Measurements from ENCODE around the gene IGHMBP2.
A peak's percentile ranks its signal among the peaks of the same experiment; 100 is the strongest.
"Not testable (repeated sequence)": the region's sequence is repeated elsewhere in the genome, so short reads cannot be mapped to it uniquely, and the experiment has no call there.

Gene IGHMBP2

DNA sequence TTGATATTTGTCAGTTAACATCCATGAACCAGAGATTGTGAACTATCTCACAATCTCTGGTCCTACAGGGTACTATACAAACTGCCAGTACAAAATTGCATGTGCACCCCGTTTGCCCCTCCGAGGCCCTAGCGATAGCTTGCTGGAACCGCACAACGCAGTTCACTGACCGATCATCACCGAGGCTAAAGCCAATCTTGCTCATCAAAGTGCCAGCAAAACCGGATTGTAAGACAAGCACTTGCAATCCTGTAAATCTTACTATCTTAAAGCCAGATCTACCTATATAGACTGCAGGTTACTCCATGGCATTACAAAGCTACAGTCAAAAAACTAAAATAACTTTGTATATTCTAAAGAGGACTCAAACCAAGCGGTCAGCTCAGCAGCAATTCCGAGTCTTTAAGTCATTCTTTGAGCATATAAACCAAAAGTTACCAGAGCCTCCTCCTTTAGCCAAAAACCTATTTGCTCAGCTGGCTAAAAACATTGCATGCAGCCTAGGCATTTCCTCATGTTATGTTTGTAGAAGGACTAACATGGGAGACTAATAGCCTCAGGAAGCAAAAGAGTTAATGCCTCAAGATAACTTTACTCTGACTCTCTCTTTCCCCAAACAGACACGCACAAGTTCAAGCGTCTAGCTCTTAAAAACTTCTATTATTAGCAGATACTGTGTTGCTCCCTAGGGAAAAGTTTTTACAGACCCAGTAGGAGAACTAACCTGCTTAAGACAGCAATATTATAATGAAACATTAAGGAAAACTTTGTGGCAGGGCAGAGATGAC is 31.3 kb upstream of the IGHMBP2 start:
- TF ChIP-seq, protein P1, sequence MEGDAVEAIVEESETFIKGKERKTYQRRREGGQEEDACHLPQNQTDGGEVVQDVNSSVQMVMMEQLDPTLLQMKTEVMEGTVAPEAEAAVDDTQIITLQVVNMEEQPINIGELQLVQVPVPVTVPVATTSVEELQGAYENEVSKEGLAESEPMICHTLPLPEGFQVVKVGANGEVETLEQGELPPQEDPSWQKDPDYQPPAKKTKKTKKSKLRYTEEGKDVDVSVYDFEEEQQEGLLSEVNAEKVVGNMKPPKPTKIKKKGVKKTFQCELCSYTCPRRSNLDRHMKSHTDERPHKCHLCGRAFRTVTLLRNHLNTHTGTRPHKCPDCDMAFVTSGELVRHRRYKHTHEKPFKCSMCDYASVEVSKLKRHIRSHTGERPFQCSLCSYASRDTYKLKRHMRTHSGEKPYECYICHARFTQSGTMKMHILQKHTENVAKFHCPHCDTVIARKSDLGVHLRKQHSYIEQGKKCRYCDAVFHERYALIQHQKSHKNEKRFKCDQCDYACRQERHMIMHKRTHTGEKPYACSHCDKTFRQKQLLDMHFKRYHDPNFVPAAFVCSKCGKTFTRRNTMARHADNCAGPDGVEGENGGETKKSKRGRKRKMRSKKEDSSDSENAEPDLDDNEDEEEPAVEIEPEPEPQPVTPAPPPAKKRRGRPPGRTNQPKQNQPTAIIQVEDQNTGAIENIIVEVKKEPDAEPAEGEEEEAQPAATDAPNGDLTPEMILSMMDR (conservative IDR thresholded peaks at IDR 0.05; ENCODE audit: low read depth) = no peak
- H3K27ac ChIP-seq = no peak overlapping the region
- no peak for DNase-seq (ENCODE audit: low spot score)
- ChIA-PET CTCF (no interaction called here), POLR2A (ENCODE audit: low non-redundant PET) (no interaction called here)

DNA sequence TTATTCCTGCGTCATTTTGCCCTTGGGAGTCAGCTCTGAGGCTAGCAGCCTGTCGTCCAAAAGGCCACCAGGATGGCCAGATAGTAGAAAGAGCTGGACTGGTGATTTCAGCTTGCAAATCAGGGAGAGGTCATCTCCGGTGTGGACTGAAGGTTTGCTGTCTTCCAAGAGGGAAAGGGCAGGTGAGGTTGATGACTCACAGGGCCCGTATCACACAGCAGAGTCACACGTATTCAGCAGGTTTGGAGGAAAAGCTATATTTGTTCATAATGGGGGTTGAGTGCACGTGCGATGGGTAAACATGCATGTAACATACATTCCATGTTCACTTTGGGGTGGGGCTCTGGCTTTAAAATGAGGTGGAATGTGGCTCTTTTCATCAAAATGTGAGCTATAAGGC is 25.7 kb upstream of the IGHMBP2 start:
- TF ChIP-seq, protein P1 (conservative IDR thresholded peaks at IDR 0.05; ENCODE audit: low read depth) = no peak
- no peak overlapping the region for H3K27ac ChIP-seq
- CTCF ChIA-PET = interaction anchor here (0.5 to 0.7 kb wide), 2 partner anchors 72 to 857 kb away, joined by 3 read pairs; no protein-coding TSS in a partner anchor
- POLR2A ChIA-PET (ENCODE audit: low non-redundant PET) = no interaction called here
- peak; percentile 26 for DNase-seq (ENCODE audit: low spot score)

GRCh38 chr11:68880851-68881250 is 22.8 kb upstream of the IGHMBP2 start:
- H3K27ac ChIP-seq = no peak overlapping the region
- ChIA-PET POLR2A (ENCODE audit: low non-redundant PET) (no interaction called here), CTCF (no interaction called here)
- TF ChIP-seq, protein P1 (conservative IDR thresholded peaks at IDR 0.05; ENCODE audit: low read depth) = no peak
- DNase-seq (ENCODE audit: low spot score) = no peak

- no peak for DNase-seq (ENCODE audit: low spot score)
- POLR2A ChIA-PET (ENCODE audit: low non-redundant PET) = no interaction called here
- no peak overlapping the region for H3K27ac ChIP-seq
- CTCF ChIA-PET = no interaction called here
- TF ChIP-seq, protein P1 (conservative IDR thresholded peaks at IDR 0.05; ENCODE audit: low read depth) = no peak
These were observed 22.4 kb upstream of the IGHMBP2 start for GRCh38 chr11:68881320-68881719.

- POLR2A ChIA-PET (ENCODE audit: low non-redundant PET) = no interaction called here
- H3K27ac ChIP-seq = no peak overlapping the region
- TF ChIP-seq, protein P1 (conservative IDR thresholded peaks at IDR 0.05; ENCODE audit: low read depth) = no peak
- CTCF ChIA-PET = no interaction called here
- no peak for DNase-seq (ENCODE audit: low spot score)
These were observed 21.3 kb upstream of the IGHMBP2 start for GRCh38 chr11:68882391-68882790.

DNA sequence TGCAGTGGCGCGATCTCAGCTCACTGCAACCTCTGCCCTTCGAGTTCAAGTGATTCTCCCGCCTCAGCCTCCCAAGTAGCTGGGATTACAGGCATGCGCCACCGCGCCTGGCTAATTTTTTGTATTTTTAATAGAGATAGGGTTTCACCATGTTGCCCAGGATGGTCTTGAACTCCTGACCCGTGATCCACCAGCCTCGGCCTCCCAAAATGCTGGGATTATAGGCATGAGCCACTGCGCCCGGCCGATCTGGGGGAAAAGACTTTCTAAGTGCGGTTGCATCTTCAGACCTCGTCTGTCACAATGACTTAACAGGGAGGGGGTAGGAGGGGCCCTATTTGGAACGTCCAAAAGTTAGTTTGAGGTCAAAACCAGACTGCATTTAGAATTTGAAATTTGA is 18.9 kb upstream of the IGHMBP2 start:
- CTCF ChIA-PET; DNase-seq (ENCODE audit: low spot score); H3K27ac ChIP-seq; POLR2A ChIA-PET (ENCODE audit: low non-redundant PET): not testable (repeated sequence)

DNA sequence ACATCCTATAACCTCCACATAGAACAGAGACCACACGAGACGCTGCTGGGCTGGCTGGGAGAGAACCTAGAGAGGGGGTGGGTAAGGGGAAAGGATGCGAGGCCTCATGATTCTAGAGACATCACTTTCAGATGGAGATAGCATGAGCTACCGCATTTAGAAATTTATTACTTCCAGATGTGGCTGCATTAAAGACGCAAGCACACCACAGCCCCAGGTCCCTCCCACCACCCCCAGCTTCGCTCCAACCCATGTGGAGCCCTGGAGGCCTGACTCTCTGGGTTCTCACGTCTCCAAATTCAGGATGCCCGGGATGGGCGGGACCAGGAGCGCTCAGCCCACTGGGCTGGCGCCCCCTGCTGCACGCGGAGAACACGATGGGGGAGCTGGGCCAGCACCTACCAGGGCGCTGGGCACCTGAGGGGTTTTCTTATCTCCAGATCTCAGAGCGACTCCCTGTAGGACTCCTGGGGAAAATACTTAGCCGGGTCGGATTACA is 13.7 kb upstream of the IGHMBP2 start:
- ChIA-PET CTCF (interaction anchor here (0.6 to 1.0 kb wide), 3 partner anchors 31 to 1558 kb away, joined by 3 to 4 read pairs (median 3); no protein-coding TSS in a partner anchor), POLR2A (ENCODE audit: low non-redundant PET) (no interaction called here)
- H3K27ac ChIP-seq = no peak overlapping the region
- TF ChIP-seq, protein P1 (conservative IDR thresholded peaks at IDR 0.05; ENCODE audit: low read depth) = no peak
- DNase-seq (ENCODE audit: low spot score) = no peak
